Measurements from ENCODE around the gene SUCLG2. TPM values are rescaled to one million over a fixed set of nuclear protein-coding genes. Genes with fewer than 3 reads are reported as not detected.

Gene SUCLG2
- polyA plus RNA-seq, 2 of the 4 experiments (the other 2 are of a cell fraction), result 39.8 to 61.3 TPM

GRCh38 chr3:67691207-67691606, 36.8 kb upstream of the SUCLG2 start:
- DNase-seq (ENCODE audit: low read depth in 1 of 2, low spot score in 1 of 2), result no peak
- POLR2A ChIA-PET, result no interaction called here
- 100% methylated on average over 1 of the region's 1 CpG for WGBS (ENCODE audit: missing lambda C conversion rate)
- no peak for FAIRE-seq
- TF ChIP-seq ZFP36 (IDR thresholded peaks at IDR 0.05; ENCODE audit: borderline replicate concordance, partially characterized antibody), result no peak
- no peak for TF ChIP-seq TFCP2L1 (CRISPR knock-in tag; IDR thresholded peaks at IDR 0.05)
- no peak for TF ChIP-seq RNF2 (IDR thresholded peaks at IDR 0.05; ENCODE audit: borderline replicate concordance, low read depth)
- TF ChIP-seq ZNF302 (CRISPR knock-in tag; IDR thresholded peaks at IDR 0.05), result no peak
- no peak for TF ChIP-seq BCL3 (IDR thresholded peaks at IDR 0.05)
- no peak for TF ChIP-seq MAX (IDR thresholded peaks at IDR 0.05)
- no peak for TF ChIP-seq JUNB (IDR thresholded peaks at IDR 0.05)
- no peak for TF ChIP-seq NFE2L2 (conservative IDR thresholded peaks at IDR 0.05; ENCODE audit: low read length)
- no peak for TF ChIP-seq CHD2 (IDR thresholded peaks at IDR 0.05; ENCODE audit: low read length, partially characterized antibody)
- no peak for TF ChIP-seq RCOR1 (IDR thresholded peaks at IDR 0.05; ENCODE audit: low read depth, low read length)
- no peak for TF ChIP-seq POLR2AphosphoS2 (conservative IDR thresholded peaks at IDR 0.05; ENCODE audit: low read length)
- no peak for TF ChIP-seq SMC3 (IDR thresholded peaks at IDR 0.05)
- TF ChIP-seq HDAC2 (IDR thresholded peaks at IDR 0.05), result no peak
- TF ChIP-seq GATA3 (IDR thresholded peaks at IDR 0.05; ENCODE audit: borderline replicate concordance), result no peak
- no peak for TF ChIP-seq ESRRA (IDR thresholded peaks at IDR 0.05; ENCODE audit: borderline replicate concordance, low read length)
- no peak for TF ChIP-seq HOXB13 (CRISPR knock-in tag; IDR thresholded peaks at IDR 0.05; ENCODE audit: low read depth)
- no peak for TF ChIP-seq CBX8 (IDR thresholded peaks at IDR 0.05)
- Histone ChIP-seq H3K4me1 (no peaks in the 10 kb centered on the region), H3K4me2 (no peak overlapping the region), H3K4me3 (no peak overlapping the region), H3K27ac (no peak overlapping the region), H3K9me3 (no peaks in the 10 kb centered on the region)
- no peak for ATAC-seq
- CTCF ChIA-PET, result interaction anchor here (0.7 to 1.0 kb wide), 2 partner anchors 35 to 310 kb away, joined by 3 read pairs; no protein-coding TSS in a partner anchor

GRCh38 chr3:67689806-67690205, 35.4 kb upstream of the SUCLG2 start:
- no peak for FAIRE-seq
- 82% methylated on average over 1 of the region's 1 CpG for WGBS (ENCODE audit: missing lambda C conversion rate)
- POLR2A ChIA-PET, result no interaction called here
- DNase-seq (ENCODE audit: low read depth in 1 of 2, low spot score in 1 of 2), result no peak
- TF ChIP-seq RCOR1 (IDR thresholded peaks at IDR 0.05; ENCODE audit: low read depth, low read length) (no peak), CBX2 (IDR thresholded peaks at IDR 0.05; ENCODE audit: borderline replicate concordance, low read depth) (no peak), PHF8 (IDR thresholded peaks at IDR 0.05; ENCODE audit: borderline replicate concordance, low read depth) (no peak), GATA3 (IDR thresholded peaks at IDR 0.05; ENCODE audit: borderline replicate concordance) (no peak), EHMT2 (IDR thresholded peaks at IDR 0.05; ENCODE audit: low read depth) (no peak), RNF2 (IDR thresholded peaks at IDR 0.05; ENCODE audit: borderline replicate concordance, low read depth) (no peak), ZSCAN20 (CRISPR knock-in tag; IDR thresholded peaks at IDR 0.05) (no peak), RFX5 (IDR thresholded peaks at IDR 0.05) (no peak), BHLHE40 (IDR thresholded peaks at IDR 0.05; ENCODE audit: low read depth, low read length) (no peak), POLR2A (IDR thresholded peaks at IDR 0.05; ENCODE audit: low read length) (no peak)
- Histone ChIP-seq H3K4me1 (no peaks in the 10 kb centered on the region), H3K4me2 (no peak overlapping the region), H3K4me3 (no peak overlapping the region), H3K27ac (no peak overlapping the region), H3K9me3 (no peaks in the 10 kb centered on the region)
- CTCF ChIA-PET, result no interaction called here
- no peak for ATAC-seq

- WGBS (ENCODE audit: missing lambda C conversion rate), result 93% methylated on average over 2 of the region's 2 CpGs
- FAIRE-seq (no peak), DNase-seq (ENCODE audit: low read depth in 1 of 2, low spot score in 1 of 2) (no peak), ATAC-seq (no peak)
- Histone ChIP-seq H3K9me3 (no peaks in the 10 kb centered on the region), H3K4me2 (no peak overlapping the region), H3K4me1 (no peaks in the 10 kb centered on the region), H3K27ac (no peak overlapping the region), H3K4me3 (no peak overlapping the region)
- ChIA-PET POLR2A (no interaction called here), CTCF (no interaction called here)
- TF ChIP-seq CTCF (IDR thresholded peaks at IDR 0.05), result no peak
- no peak for TF ChIP-seq E2F6 (IDR thresholded peaks at IDR 0.05; ENCODE audit: borderline replicate concordance, low read depth)
- TF ChIP-seq RCOR1 (IDR thresholded peaks at IDR 0.05; ENCODE audit: low read depth, low read length), result no peak
- TF ChIP-seq FOSL2 (IDR thresholded peaks at IDR 0.05), result no peak
- no peak for TF ChIP-seq FOSL2 (CRISPR knock-in tag; IDR thresholded peaks at IDR 0.05)
- TF ChIP-seq EHMT2 (IDR thresholded peaks at IDR 0.05; ENCODE audit: low read depth), result no peak
- no peak for TF ChIP-seq POLR2AphosphoS2 (conservative IDR thresholded peaks at IDR 0.05; ENCODE audit: low read length)
- no peak for TF ChIP-seq SREBF2 (IDR thresholded peaks at IDR 0.05)
- no peak for TF ChIP-seq CHD4 (IDR thresholded peaks at IDR 0.05; ENCODE audit: borderline replicate concordance)
- TF ChIP-seq NR3C1 (IDR thresholded peaks at IDR 0.05), result no peak
- no peak for TF ChIP-seq ZFP36 (IDR thresholded peaks at IDR 0.05; ENCODE audit: borderline replicate concordance, partially characterized antibody)
- TF ChIP-seq MYC (IDR thresholded peaks at IDR 0.05; ENCODE audit: borderline replicate concordance, low read length), result no peak
- no peak for TF ChIP-seq POLR2A (IDR thresholded peaks at IDR 0.05; ENCODE audit: low read length)
- TF ChIP-seq HOXB13 (CRISPR knock-in tag; IDR thresholded peaks at IDR 0.05; ENCODE audit: low read depth), result no peak
- no peak for TF ChIP-seq RARB (CRISPR knock-in tag; IDR thresholded peaks at IDR 0.05)
- no peak for TF ChIP-seq RAD21 (conservative IDR thresholded peaks at IDR 0.05 in 1 of 2, IDR thresholded peaks at IDR 0.05 in 1 of 2)
- no peak for TF ChIP-seq NPAS2 (CRISPR knock-in tag; IDR thresholded peaks at IDR 0.05; ENCODE audit: borderline replicate concordance)
These were observed 33.8 kb upstream of the SUCLG2 start for GRCh38 chr3:67688231-67688630.
